Right atrium auricular region (tissue), 2 donors: ENCODE data around the gene SAG. TPM values are rescaled to one million over a fixed set of nuclear protein-coding genes. Genes with fewer than 3 reads are reported as not detected.
"Not testable (repeated sequence)": the region's sequence is repeated elsewhere in the genome, so short reads cannot be mapped to it uniquely, and the experiment has no call there.

Source experiments
- DNase-seq: peaks from one replicate; pipeline ENCODE4 v3.0.0-alpha.2; 2019; ENCODE audit warnings: low spot score
- H3K27ac ChIP-seq, 2 donors: fragments of 200-600 bp; sonication (generic); 1 replicate in 1 of 2; 2 replicates in 1 of 2; pipeline ENCODE4 v1.5.1; 2016 to 2019
- H3K27me3 ChIP-seq, 2 donors: fragments of 200-600 bp; sonication (generic); one replicate each; pipeline versions ENCODE4 v1.5.1 to v1.6.0; 2017 to 2019
- H3K36me3 ChIP-seq: fragments of 200-600 bp; sonication (generic); one replicate; pipeline ENCODE4 v1.5.1; 2016
- H3K4me1 ChIP-seq, 2 donors: fragments of 200-600 bp; sonication (generic); one replicate each; pipeline versions ENCODE4 v1.5.1 to v1.6.0; 2017 to 2019
- H3K4me3 ChIP-seq, 2 donors: fragments of 200-600 bp; sonication (generic); 1 replicate in 1 of 2; 2 replicates in 1 of 2; pipeline ENCODE4 v1.5.1; 2017 to 2019; ENCODE audit warnings: mild to moderate bottlenecking in 1 of 2, moderate library complexity in 1 of 2
- H3K9me3 ChIP-seq, 2 donors: fragments of 200-600 bp; sonication (generic); one replicate each; pipeline ENCODE4 v1.5.1; 2019
- total RNA-seq, 2 donors: library from RNA; depleted of rRNA; stranded (reverse); fragments of >200 nt; gene quantifications; one replicate each; pipeline ENCODE4 v1.1.0, GENCODE V29; 2016
- TF ChIP-seq, protein P1 (sequence below), 2 donors: fragments of 200-600 bp; sonication (generic); IDR thresholded peaks; one replicate each; pipeline ENCODE4 v1.5.1; 2019; ENCODE audit warnings: antibody characterized with exemption in 2 of 2

Gene SAG
- total RNA-seq, 2 donors from 2014 or later = 2.9 TPM; not detected in 1

DNA sequence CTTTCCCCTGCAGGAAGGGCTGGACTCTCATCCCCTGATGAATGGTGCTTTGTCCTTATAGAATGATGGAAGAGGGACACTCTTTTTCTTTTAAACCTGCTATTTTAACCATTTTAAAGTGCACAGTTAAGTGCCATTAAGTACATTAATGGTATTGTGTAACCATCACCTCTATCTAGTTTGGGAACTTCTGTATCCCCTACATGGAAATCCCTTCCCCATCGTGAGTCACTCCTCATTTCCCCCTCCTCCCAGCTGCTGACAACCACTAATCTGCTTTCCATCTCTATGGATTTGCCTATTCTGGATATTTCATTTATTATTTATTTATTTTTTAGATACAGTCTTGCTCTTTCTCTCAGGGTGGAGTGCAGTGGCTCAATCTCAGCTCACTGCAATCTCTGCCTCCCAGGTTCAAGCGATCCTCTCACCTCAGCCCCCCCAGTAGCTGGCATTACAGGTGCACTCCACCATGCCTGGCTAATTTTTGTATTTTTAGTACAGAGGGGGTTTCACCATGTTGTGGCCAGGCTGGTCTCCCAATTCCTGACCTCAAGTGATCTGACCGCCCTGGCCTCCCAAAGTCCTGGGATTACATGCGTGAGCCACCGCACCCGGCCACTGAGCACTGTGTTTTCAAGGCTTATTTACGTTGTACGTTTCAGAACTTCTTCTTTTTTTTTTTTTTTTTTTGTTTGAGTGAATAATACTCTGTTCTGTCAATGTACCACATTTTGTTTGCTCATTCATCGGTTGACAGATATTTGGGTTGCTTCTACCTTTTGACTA lies 62.5 kb downstream of the SAG start:
- H3K27ac ChIP-seq = no peak overlapping the region
- no peak for DNase-seq
- H3K4me3 ChIP-seq = no peak overlapping the region
- no peaks in the 10 kb centered on the region for H3K36me3 ChIP-seq
- no peaks in the 10 kb centered on the region for H3K9me3 ChIP-seq
- no peaks in the 10 kb centered on the region for H3K27me3 ChIP-seq
- TF ChIP-seq, protein P1, sequence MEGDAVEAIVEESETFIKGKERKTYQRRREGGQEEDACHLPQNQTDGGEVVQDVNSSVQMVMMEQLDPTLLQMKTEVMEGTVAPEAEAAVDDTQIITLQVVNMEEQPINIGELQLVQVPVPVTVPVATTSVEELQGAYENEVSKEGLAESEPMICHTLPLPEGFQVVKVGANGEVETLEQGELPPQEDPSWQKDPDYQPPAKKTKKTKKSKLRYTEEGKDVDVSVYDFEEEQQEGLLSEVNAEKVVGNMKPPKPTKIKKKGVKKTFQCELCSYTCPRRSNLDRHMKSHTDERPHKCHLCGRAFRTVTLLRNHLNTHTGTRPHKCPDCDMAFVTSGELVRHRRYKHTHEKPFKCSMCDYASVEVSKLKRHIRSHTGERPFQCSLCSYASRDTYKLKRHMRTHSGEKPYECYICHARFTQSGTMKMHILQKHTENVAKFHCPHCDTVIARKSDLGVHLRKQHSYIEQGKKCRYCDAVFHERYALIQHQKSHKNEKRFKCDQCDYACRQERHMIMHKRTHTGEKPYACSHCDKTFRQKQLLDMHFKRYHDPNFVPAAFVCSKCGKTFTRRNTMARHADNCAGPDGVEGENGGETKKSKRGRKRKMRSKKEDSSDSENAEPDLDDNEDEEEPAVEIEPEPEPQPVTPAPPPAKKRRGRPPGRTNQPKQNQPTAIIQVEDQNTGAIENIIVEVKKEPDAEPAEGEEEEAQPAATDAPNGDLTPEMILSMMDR (IDR thresholded peaks at IDR 0.05) = no peak
- no peaks in the 10 kb centered on the region for H3K4me1 ChIP-seq

DNA sequence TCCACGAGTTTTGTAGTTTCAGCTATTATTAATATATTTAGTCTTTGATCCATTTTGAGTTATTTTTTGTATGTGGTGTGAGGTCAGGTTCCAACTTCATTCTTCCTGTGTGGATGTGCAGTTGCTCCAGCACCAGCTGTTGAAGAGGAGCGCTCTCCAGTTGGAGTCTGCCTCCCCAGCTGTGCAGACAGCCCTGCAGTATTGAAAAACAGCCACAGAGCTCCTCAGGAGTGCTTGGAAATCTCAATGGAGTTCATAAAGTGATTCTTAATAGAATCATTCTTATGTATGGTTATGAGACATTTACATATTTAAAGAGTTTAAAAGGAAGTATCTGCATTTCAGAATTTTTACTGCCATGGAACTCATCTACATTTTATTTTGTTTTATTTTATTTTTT lies 64.0 kb downstream of the SAG start:
- Histone ChIP-seq H3K27me3 (no peaks in the 10 kb centered on the region), H3K4me3 (no peak overlapping the region), H3K9me3 (no peaks in the 10 kb centered on the region), H3K27ac (no peak overlapping the region), H3K36me3 (no peaks in the 10 kb centered on the region), H3K4me1 (no peaks in the 10 kb centered on the region)
- no peak for DNase-seq
- TF ChIP-seq, protein P1 (IDR thresholded peaks at IDR 0.05) = no peak

DNA sequence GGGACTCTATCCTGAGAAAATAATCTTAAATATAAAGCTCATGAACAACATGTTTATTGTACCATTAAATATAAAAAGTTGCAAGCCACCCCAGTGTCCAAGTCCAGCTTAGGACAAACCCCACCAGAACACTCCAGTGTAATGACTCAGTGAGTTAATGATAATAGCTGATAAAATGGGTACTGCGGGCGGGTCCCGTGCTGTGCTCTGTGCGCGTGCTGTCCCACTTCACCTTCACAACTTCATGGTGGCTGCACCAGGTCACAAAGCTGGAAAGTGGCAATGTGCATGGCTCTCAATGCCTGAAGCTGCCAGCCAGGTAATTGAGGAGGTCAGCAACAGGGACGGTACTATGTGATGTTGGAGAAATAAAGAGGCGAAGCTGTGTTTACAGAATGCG lies 65.2 kb downstream of the SAG start:
- H3K9me3 ChIP-seq = no peaks in the 10 kb centered on the region
- TF ChIP-seq, protein P1 (IDR thresholded peaks at IDR 0.05) = no peak
- no peaks in the 10 kb centered on the region for H3K36me3 ChIP-seq

DNA sequence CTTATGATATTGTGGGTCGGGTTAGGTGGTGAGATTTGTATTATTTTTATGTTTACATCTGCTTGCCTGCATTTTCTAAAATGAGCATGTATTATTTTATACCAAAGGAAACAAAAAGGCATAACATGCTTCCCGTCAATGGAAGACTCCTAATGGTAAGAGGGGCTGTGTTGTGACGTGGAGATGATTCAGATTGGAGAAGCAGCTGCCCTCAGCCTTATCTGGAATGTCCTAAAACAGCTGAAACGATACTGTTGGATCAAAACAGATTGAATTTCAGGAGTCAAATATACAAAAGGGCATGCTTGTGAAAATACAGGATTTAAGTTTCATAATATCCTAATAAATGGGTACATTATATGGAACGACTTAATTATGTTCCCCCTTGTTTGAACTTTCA lies 65.7 kb downstream of the SAG start:
- TF ChIP-seq, protein P1 (IDR thresholded peaks at IDR 0.05) = no peak
- no peaks in the 10 kb centered on the region for H3K4me1 ChIP-seq
- H3K36me3 ChIP-seq = no peaks in the 10 kb centered on the region
- no peak overlapping the region for H3K27ac ChIP-seq
- no peaks in the 10 kb centered on the region for H3K9me3 ChIP-seq
- no peaks in the 10 kb centered on the region for H3K27me3 ChIP-seq
- DNase-seq = no peak
- H3K4me3 ChIP-seq = no peak overlapping the region

More for the DNA sequence above, 65.2 kb downstream of the SAG start:
- H3K27ac ChIP-seq = no peak overlapping the region
- H3K27me3 ChIP-seq = no peaks in the 10 kb centered on the region
- no peak for DNase-seq
- no peaks in the 10 kb centered on the region for H3K4me1 ChIP-seq
- H3K4me3 ChIP-seq = no peak overlapping the region

DNA sequence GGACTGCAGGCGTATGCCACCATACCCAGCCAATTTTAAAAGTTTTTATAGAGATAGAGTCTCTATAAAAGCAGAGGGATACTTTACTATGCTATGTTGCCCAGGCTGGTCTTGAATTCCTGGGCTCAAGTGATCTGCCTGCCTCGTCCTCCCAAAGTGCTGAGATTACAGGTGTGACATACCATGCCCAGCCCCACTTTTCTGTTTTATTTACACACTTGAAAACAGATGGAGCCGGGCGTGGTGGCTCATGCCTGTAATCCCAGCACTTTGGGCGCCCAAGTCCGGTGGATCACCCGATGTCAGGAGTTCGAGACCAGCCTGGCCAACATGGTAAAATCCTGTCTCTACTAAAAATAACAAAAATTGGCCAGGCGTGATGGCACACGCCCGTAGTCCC lies 67.2 kb downstream of the SAG start:
- H3K9me3 ChIP-seq, H3K27ac ChIP-seq, H3K36me3 ChIP-seq, H3K27me3 ChIP-seq, H3K4me3 ChIP-seq, H3K4me1 ChIP-seq, DNase-seq: not testable (repeated sequence)

DNA sequence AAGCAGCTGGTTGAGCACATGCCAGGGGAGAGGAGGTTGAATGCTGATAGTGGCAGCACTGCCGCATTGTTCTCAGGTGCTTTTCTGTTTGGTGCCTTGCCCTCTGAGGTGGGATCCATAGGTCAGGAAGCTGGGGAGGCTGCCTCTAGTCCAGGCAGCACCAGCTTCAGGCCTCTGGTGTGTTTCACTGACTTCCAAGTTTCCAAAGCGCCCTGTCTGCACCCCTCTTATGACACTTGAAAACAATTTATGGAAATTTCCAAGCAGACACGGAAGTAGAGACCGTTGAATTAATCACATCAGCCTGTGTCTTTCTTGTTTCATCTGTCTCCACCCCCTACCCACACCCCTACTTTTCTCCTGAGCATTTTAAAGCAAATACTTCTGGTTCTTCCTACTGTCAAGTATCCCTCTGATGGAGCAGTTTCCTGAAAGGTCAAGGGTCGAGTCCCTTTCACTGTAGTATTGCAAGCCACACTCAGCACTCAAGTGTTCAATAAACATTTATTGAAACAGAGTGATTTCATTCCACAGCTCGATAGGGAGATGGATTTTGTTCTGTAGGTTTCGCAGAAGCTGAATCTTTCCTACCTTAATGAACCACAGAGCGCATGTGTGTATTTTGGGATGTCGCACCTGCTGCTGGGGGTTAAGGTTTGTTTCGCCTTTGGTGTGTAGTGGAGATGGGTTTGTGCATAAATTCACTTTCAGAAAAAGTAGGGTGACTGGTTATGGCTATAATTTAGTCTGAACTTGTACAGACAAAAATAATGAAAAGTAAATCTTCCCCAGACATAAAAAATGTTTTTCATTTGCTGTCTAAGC lies 68.1 kb downstream of the SAG start:
- Histone ChIP-seq H3K27ac (no peak overlapping the region), H3K27me3 (no peaks in the 10 kb centered on the region), H3K36me3 (no peaks in the 10 kb centered on the region), H3K4me1 (no peaks in the 10 kb centered on the region), H3K9me3 (no peaks in the 10 kb centered on the region), H3K4me3 (no peak overlapping the region)
- TF ChIP-seq, protein P1 (IDR thresholded peaks at IDR 0.05) = no peak
- DNase-seq = no peak
